Glutamatergic neuron (in vitro differentiated cells): ENCODE data around the gene PRR7. TPM values are rescaled to one million over a fixed set of nuclear protein-coding genes. Genes with fewer than 3 reads are reported as not detected.
"Not testable (repeated sequence)": the region's sequence is repeated elsewhere in the genome, so short reads cannot be mapped to it uniquely, and the experiment has no call there.

ENCODE experiments used
- DNase-seq: peaks from one replicate; pipeline ENCODE4 v3.0.0; 2022
- H3K27ac Mint-ChIP-seq: one replicate; pipeline ENCODE4 v1.8.0; 2020; ENCODE audit warnings: mild to moderate bottlenecking, mixed read lengths, inconsistent platforms; ENCODE audit not compliant: unreplicated experiment
- H3K27me3 Mint-ChIP-seq: one replicate; pipeline ENCODE4 v1.8.0; 2020; ENCODE audit warnings: mild to moderate bottlenecking, moderate library complexity, mixed read lengths, inconsistent platforms; ENCODE audit not compliant: unreplicated experiment
- H3K36me3 Mint-ChIP-seq: one replicate; pipeline ENCODE4 v1.8.0; 2020; ENCODE audit warnings: mild to moderate bottlenecking, mixed read lengths, inconsistent platforms; ENCODE audit not compliant: unreplicated experiment
- H3K4me1 Mint-ChIP-seq: one replicate; pipeline ENCODE4 v1.8.0; 2020; ENCODE audit warnings: mild to moderate bottlenecking, low read depth, mixed read lengths, inconsistent platforms; ENCODE audit not compliant: unreplicated experiment
- H3K4me3 Mint-ChIP-seq: one replicate; pipeline ENCODE4 v1.8.0; 2020; ENCODE audit warnings: mild to moderate bottlenecking, mixed read lengths, inconsistent platforms; ENCODE audit not compliant: unreplicated experiment
- H3K9me3 Mint-ChIP-seq: one replicate; pipeline ENCODE4 v1.8.0; 2020; ENCODE audit warnings: mild to moderate bottlenecking, moderate library complexity, mixed read lengths, inconsistent platforms; ENCODE audit not compliant: unreplicated experiment
- total RNA-seq: library from RNA; stranded (reverse); fragmentation: NEBNext Ultra II Directional; extraction: Animal tissue kit (Norgen Biotek cat#: 25700); gene quantifications from one replicate; pipeline ENCODE4 v1.2.1, GENCODE V29; 2021; ENCODE audit not compliant: unreplicated experiment
- TF ChIP-seq, protein P1 (sequence below): fragments of 200-600 bp; sonication (generic); IDR thresholded peaks from one replicate; pipeline ENCODE4 v1.5.0; 2021; ENCODE audit not compliant: partially characterized antibody, unreplicated experiment

Gene PRR7
- total RNA-seq, 1 donor from 2014 or later = 4.1 TPM

DNA sequence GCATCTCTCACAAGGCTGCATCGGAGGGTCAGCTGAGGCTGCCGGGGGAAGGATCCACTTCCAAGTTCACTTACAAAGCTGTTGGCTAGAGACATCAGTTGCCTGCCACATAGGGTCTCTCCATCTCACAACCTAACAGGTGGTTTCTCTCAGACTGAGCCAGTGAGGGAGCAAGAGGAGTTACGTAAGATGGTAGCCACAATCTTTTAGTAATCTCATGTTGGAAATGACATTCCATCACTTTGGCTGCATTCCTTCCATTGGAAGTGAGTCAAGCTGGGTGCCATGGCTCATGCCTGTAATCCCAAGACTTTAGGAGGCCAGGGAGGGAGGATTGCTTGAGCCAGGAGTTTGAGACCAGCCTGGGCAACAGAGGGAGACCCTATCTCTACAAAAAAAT lies 27.6 kb upstream of the PRR7 start:
- peaks cover 4% of the 10 kb centered on the region for H3K9me3 Mint-ChIP-seq
- H3K27ac Mint-ChIP-seq = no peak overlapping the region
- H3K4me3 Mint-ChIP-seq = no peak overlapping the region
- H3K27me3 Mint-ChIP-seq = peaks cover 5% of the 10 kb centered on the region
- TF ChIP-seq, protein P1, sequence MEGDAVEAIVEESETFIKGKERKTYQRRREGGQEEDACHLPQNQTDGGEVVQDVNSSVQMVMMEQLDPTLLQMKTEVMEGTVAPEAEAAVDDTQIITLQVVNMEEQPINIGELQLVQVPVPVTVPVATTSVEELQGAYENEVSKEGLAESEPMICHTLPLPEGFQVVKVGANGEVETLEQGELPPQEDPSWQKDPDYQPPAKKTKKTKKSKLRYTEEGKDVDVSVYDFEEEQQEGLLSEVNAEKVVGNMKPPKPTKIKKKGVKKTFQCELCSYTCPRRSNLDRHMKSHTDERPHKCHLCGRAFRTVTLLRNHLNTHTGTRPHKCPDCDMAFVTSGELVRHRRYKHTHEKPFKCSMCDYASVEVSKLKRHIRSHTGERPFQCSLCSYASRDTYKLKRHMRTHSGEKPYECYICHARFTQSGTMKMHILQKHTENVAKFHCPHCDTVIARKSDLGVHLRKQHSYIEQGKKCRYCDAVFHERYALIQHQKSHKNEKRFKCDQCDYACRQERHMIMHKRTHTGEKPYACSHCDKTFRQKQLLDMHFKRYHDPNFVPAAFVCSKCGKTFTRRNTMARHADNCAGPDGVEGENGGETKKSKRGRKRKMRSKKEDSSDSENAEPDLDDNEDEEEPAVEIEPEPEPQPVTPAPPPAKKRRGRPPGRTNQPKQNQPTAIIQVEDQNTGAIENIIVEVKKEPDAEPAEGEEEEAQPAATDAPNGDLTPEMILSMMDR = no peak
- no peaks in the 10 kb centered on the region for H3K36me3 Mint-ChIP-seq
- peaks cover 5% of the 10 kb centered on the region for H3K4me1 Mint-ChIP-seq
- DNase-seq = no peak

DNA sequence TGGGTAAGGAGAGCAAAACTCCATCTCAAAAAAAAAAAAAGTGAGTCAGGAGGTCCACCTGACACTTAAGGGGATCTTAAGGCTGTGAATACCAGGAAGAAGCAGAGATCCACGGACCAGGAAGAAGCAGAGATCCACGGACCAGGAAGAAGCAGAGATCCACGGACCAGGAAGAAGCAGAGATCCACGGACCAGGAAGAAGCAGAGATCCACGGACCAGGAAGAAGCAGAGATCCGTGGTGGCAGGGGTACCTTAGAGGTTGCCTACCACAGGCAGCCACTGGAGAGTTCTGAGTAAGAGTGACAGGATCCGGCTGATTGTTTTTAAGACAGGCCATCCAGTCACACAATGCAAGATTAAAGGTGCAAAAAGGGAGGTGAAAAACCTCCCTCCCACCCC lies 26.1 kb upstream of the PRR7 start:
- not testable (repeated sequence) for H3K36me3 Mint-ChIP-seq, H3K9me3 Mint-ChIP-seq, DNase-seq, H3K27ac Mint-ChIP-seq, H3K4me3 Mint-ChIP-seq, H3K27me3 Mint-ChIP-seq
- H3K4me1 Mint-ChIP-seq = peaks cover 10% of the 10 kb centered on the region

DNA sequence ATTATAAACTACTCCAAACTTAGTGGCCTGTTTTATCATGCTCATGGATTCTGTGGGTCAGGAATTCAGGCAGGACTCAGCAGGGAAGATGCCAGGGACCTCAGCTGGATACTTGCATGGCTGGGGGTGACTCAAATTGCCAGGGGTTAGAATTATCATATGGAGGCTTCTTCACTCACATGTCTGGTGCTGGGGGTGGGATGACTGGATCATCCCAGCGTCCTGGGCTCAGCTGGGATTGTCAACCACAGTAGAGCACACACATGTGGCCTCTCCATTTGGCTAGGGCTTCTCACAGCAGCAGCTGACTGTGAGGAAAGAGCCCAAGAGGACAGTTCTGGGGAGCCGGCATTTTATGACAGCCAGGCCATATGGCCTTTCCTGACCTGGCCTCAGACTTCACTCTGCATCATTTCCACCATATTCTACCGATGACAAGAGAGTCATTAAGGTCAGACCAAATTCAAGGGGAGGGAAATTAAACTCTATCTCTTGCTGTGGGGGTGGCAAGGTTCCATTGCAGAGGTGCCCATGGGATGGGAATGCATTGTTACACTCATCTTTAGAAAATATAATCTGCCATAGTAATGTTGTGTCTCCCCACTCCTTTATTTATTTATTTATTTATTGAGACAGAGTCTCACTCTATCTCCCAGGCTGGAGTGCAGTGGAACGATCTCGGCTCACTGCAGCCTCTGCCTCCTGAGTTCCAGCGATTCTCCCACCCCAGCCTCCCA lies 25.4 kb upstream of the PRR7 start:
- TF ChIP-seq, protein P1 = no peak
- H3K27ac Mint-ChIP-seq = peak overlapping the region; percentile 76
- no peak overlapping the region for H3K4me3 Mint-ChIP-seq
- peaks cover 6% of the 10 kb centered on the region for H3K27me3 Mint-ChIP-seq
- H3K36me3 Mint-ChIP-seq = no peaks in the 10 kb centered on the region
- H3K4me1 Mint-ChIP-seq = peaks cover 11% of the 10 kb centered on the region
- no peak for DNase-seq
- peaks cover 9% of the 10 kb centered on the region for H3K9me3 Mint-ChIP-seq

DNA sequence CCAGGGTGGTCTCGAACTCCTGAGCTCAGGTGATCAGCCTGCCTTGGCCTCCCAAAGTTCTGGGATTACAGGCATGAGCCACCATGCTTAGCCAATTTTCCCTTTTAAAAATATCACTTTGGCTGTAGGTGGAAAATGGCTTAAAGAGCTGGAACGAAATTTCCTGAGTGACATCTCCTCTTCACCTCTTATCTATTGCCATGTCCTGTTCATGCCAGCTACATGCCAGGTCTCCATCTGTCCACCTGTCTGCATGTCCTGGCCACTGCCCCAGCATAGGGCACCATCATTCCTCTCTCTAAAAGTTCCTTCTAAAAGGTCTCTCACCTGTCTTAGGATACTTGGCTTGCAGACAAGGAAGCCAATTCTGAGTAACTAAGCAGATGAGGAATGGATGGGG lies 22.9 kb upstream of the PRR7 start:
- peaks cover 4% of the 10 kb centered on the region for H3K27me3 Mint-ChIP-seq
- no peak for DNase-seq
- H3K27ac Mint-ChIP-seq = no peak overlapping the region
- no peak overlapping the region for H3K4me3 Mint-ChIP-seq
- TF ChIP-seq, protein P1 = no peak
- H3K9me3 Mint-ChIP-seq = peaks cover 10% of the 10 kb centered on the region
- peaks cover 13% of the 10 kb centered on the region for H3K4me1 Mint-ChIP-seq
- no peaks in the 10 kb centered on the region for H3K36me3 Mint-ChIP-seq

- peaks cover 8% of the 10 kb centered on the region for H3K27me3 Mint-ChIP-seq
- TF ChIP-seq, protein P1 = no peak
- peaks cover 10% of the 10 kb centered on the region for H3K9me3 Mint-ChIP-seq
- H3K4me3 Mint-ChIP-seq = peak overlapping the region; percentile 94
- peak overlapping the region; percentile 98 for H3K27ac Mint-ChIP-seq
- no peaks in the 10 kb centered on the region for H3K36me3 Mint-ChIP-seq
- DNase-seq = no peak
- H3K4me1 Mint-ChIP-seq = peaks cover 15% of the 10 kb centered on the region
Observed at GRCh38 chr5:177425196-177425800, 21.3 kb upstream of the PRR7 start.
